ENCODE measurements around the gene CHAC1.

The CHAC1 gene

GRCh38 chr15:40914486-40914885 lies 38.8 kb upstream of the CHAC1 start:
- H3K27ac ChIP-seq (ENCODE audit: low read depth, low read length): no peak overlapping the region
- H3K9me2 ChIP-seq (replicated peaks; ENCODE audit: insufficient read depth, low read length): no peaks in the 10 kb centered on the region
- H3K36me3 ChIP-seq (ENCODE audit: low read length): no peaks in the 10 kb centered on the region
- no peak for TF ChIP-seq EZH2phosphoT487 (conservative IDR thresholded peaks at IDR 0.05; ENCODE audit: low read length)
- peak; percentile 58 for TF ChIP-seq CTCF (IDR thresholded peaks at IDR 0.05; ENCODE audit: insufficient read depth, low read length, poor library complexity, severe bottlenecking)
- no peaks in the 10 kb centered on the region for H3K9me3 ChIP-seq (ENCODE audit: insufficient read depth, low read length)
- no peak overlapping the region for H3K9ac ChIP-seq (ENCODE audit: low read length)
- H2AFZ ChIP-seq (ENCODE audit: low read depth, low read length, severe bottlenecking): no peak overlapping the region
- no peak overlapping the region for H3K4me3 ChIP-seq (ENCODE audit: insufficient read depth, low read length, poor library complexity, severe bottlenecking)
- no peak overlapping the region for H3K4me2 ChIP-seq (ENCODE audit: low read depth, low read length, poor library complexity, severe bottlenecking)
- H3F3A ChIP-seq (ENCODE audit: insufficient read depth): no peaks in the 10 kb centered on the region
- H4K20me1 ChIP-seq (ENCODE audit: low read depth, low read length): no peaks in the 10 kb centered on the region
- no peaks in the 10 kb centered on the region for H3K27me3 ChIP-seq (ENCODE audit: low read length)
- H3K79me2 ChIP-seq (ENCODE audit: insufficient read depth, low read length): no peaks in the 10 kb centered on the region

- Histone ChIP-seq H3K36me3 (ENCODE audit: low read length) (no peaks in the 10 kb centered on the region), H3K27ac (ENCODE audit: low read depth, low read length) (no peak overlapping the region), H3K9me3 (ENCODE audit: insufficient read depth, low read length) (no peaks in the 10 kb centered on the region), H3K4me2 (ENCODE audit: low read depth, low read length, poor library complexity, severe bottlenecking) (no peak overlapping the region), H4K20me1 (ENCODE audit: low read depth, low read length) (no peaks in the 10 kb centered on the region), H3K27me3 (ENCODE audit: low read length) (no peaks in the 10 kb centered on the region), H3K9ac (ENCODE audit: low read length) (no peak overlapping the region), H3F3A (ENCODE audit: insufficient read depth) (no peaks in the 10 kb centered on the region), H3K9me2 (replicated peaks; ENCODE audit: insufficient read depth, low read length) (no peaks in the 10 kb centered on the region), H3K4me3 (ENCODE audit: insufficient read depth, low read length, poor library complexity, severe bottlenecking) (no peak overlapping the region), H3K79me2 (ENCODE audit: insufficient read depth, low read length) (no peaks in the 10 kb centered on the region), H2AFZ (ENCODE audit: low read depth, low read length, severe bottlenecking) (no peak overlapping the region)
- TF ChIP-seq CTCF (IDR thresholded peaks at IDR 0.05; ENCODE audit: insufficient read depth, low read length, poor library complexity, severe bottlenecking): no peak
- TF ChIP-seq EZH2phosphoT487 (conservative IDR thresholded peaks at IDR 0.05; ENCODE audit: low read length): no peak
Observed at GRCh38 chr15:40915116-40915661, 38.1 kb upstream of the CHAC1 start.

GRCh38 chr15:40915679-40916078 lies 37.6 kb upstream of the CHAC1 start:
- no peaks in the 10 kb centered on the region for H3K9me2 ChIP-seq (replicated peaks; ENCODE audit: insufficient read depth, low read length)
- H3K4me2 ChIP-seq (ENCODE audit: low read depth, low read length, poor library complexity, severe bottlenecking): no peak overlapping the region
- H3K27ac ChIP-seq (ENCODE audit: low read depth, low read length): no peak overlapping the region
- no peaks in the 10 kb centered on the region for H3F3A ChIP-seq (ENCODE audit: insufficient read depth)
- H3K9me3 ChIP-seq (ENCODE audit: insufficient read depth, low read length): no peaks in the 10 kb centered on the region
- H4K20me1 ChIP-seq (ENCODE audit: low read depth, low read length): no peaks in the 10 kb centered on the region
- no peaks in the 10 kb centered on the region for H3K27me3 ChIP-seq (ENCODE audit: low read length)
- no peak overlapping the region for H3K4me3 ChIP-seq (ENCODE audit: insufficient read depth, low read length, poor library complexity, severe bottlenecking)
- H3K79me2 ChIP-seq (ENCODE audit: insufficient read depth, low read length): no peaks in the 10 kb centered on the region
- no peaks in the 10 kb centered on the region for H3K36me3 ChIP-seq (ENCODE audit: low read length)
- H2AFZ ChIP-seq (ENCODE audit: low read depth, low read length, severe bottlenecking): no peak overlapping the region
- TF ChIP-seq CTCF (IDR thresholded peaks at IDR 0.05; ENCODE audit: insufficient read depth, low read length, poor library complexity, severe bottlenecking) (no peak), EZH2phosphoT487 (conservative IDR thresholded peaks at IDR 0.05; ENCODE audit: low read length) (no peak)
- no peak overlapping the region for H3K9ac ChIP-seq (ENCODE audit: low read length)
